Parathyroid adenoma (tissue), 2 donors: Measurements from ENCODE around the gene CCDC90B.

ENCODE experiments used
- H2AFZ ChIP-seq: fragments of 300-600 bp; sonication (generic); one replicate; pipeline ENCODE4 v1.7.0; 2017; ENCODE audit warnings: antibody characterized with exemption, mild to moderate bottlenecking
- H3K27ac ChIP-seq: fragments of 300-600 bp; sonication (generic); one replicate; pipeline ENCODE4 v1.7.0; 2017
- H3K27me3 ChIP-seq: fragments of 300-600 bp; sonication (generic); one replicate; pipeline ENCODE4 v1.7.0; 2017; ENCODE audit warnings: low read length; ENCODE audit not compliant: control insufficient read depth, insufficient read depth
- H3K36me3 ChIP-seq: fragments of 300-600 bp; sonication (generic); one replicate; pipeline ENCODE4 v1.7.0; 2017; ENCODE audit warnings: low read length; ENCODE audit not compliant: control insufficient read depth, insufficient read depth
- H3K4me1 ChIP-seq: fragments of 300-600 bp; sonication (generic); one replicate; pipeline ENCODE4 v1.7.0; 2017; ENCODE audit warnings: control low read depth
- H3K4me2 ChIP-seq: fragments of 300-600 bp; sonication (generic); one replicate; pipeline ENCODE4 v1.7.0; 2017; ENCODE audit warnings: low read length
- H3K4me3 ChIP-seq: fragments of 300-600 bp; sonication (generic); one replicate; pipeline ENCODE4 v1.7.0; 2017; ENCODE audit warnings: low read depth, low read length
- H3K79me2 ChIP-seq: fragments of 300-600 bp; sonication (generic); one replicate; pipeline ENCODE4 v1.7.0; 2017; ENCODE audit warnings: control low read depth
- H3K9ac ChIP-seq: fragments of 300-600 bp; sonication (generic); one replicate; pipeline ENCODE4 v1.7.0; 2017; ENCODE audit warnings: mild to moderate bottlenecking
- H3K9me3 ChIP-seq: fragments of 300-600 bp; sonication (generic); one replicate; pipeline ENCODE4 v1.7.0; 2017; ENCODE audit warnings: low read length; ENCODE audit not compliant: control insufficient read depth
- CTCF ChIP-seq: fragments of 300-600 bp; sonication (generic); IDR thresholded peaks from one replicate; pipeline ENCODE4 v1.7.0; 2017; ENCODE audit warnings: antibody characterized with exemption, mild to moderate bottlenecking
- donor health status: primary hyperparathyroidism.

Gene CCDC90B

GRCh38 chr11:83220260-83220659 is 65.9 kb downstream of the CCDC90B start:
- TF ChIP-seq CTCF = no peak
- Histone ChIP-seq H3K4me3 (no peak overlapping the region), H3K4me1 (no peaks in the 10 kb centered on the region), H3K9ac (no peak overlapping the region), H3K27ac (no peak overlapping the region), H3K4me2 (no peak overlapping the region), H2AFZ (no peak overlapping the region), H3K36me3 (no peaks in the 10 kb centered on the region), H3K79me2 (no peaks in the 10 kb centered on the region), H3K27me3 (no peaks in the 10 kb centered on the region), H3K9me3 (no peaks in the 10 kb centered on the region)

GRCh38 chr11:83219095-83219494 is 67.1 kb downstream of the CCDC90B start:
- Histone ChIP-seq H3K4me2 (no peak overlapping the region), H3K36me3 (no peaks in the 10 kb centered on the region), H3K4me1 (no peaks in the 10 kb centered on the region), H3K9me3 (no peaks in the 10 kb centered on the region), H3K9ac (no peak overlapping the region), H3K27ac (no peak overlapping the region), H3K79me2 (no peaks in the 10 kb centered on the region), H2AFZ (no peak overlapping the region), H3K4me3 (no peak overlapping the region), H3K27me3 (no peaks in the 10 kb centered on the region)
- TF ChIP-seq CTCF = no peak
